ENCODE data around the gene ZNF823. TPM values are rescaled to one million over a fixed set of nuclear protein-coding genes. Genes with fewer than 3 reads are reported as not detected.

Gene ZNF823
- total and polyA plus RNA-seq, 2 donors (not counting 1 experiment from before 2014, with no cell fraction given), result 1.8 to 5.1 TPM

GRCh38 chr19:11749751-11750150 lies 11.0 kb upstream of the ZNF823 start:
- H3K4me1 ChIP-seq (ENCODE audit: control insufficient read depth in 2 of 2, insufficient read depth in 2 of 2, low read length in 2 of 2), result no peaks in the 10 kb centered on the region
- POLR2A ChIA-PET, result no interaction called here
- no peak overlapping the region for H3K4me2 ChIP-seq (replicated peaks; ENCODE audit: low read depth, low read length, poor library complexity, severe bottlenecking)
- CTCF ChIA-PET, result no interaction called here
- no peaks in the 10 kb centered on the region for H3K27me3 ChIP-seq (replicated peaks in 1 of 4; ENCODE audit: control extremely low read depth in 1 of 4, control insufficient read depth in 3 of 4, insufficient read depth in 4 of 4, low read length in 3 of 4)
- H3K79me2 ChIP-seq (ENCODE audit: control insufficient read depth, insufficient read depth, low read length), result no peaks in the 10 kb centered on the region
- H4K20me1 ChIP-seq (ENCODE audit: control insufficient read depth, insufficient read depth, low read length, poor library complexity, severe bottlenecking), result no peaks in the 10 kb centered on the region
- H3K9me3 ChIP-seq (ENCODE audit: control extremely low read depth in 1 of 3, control insufficient read depth in 2 of 3, insufficient read depth in 1 of 3, low read length in 2 of 3), result peaks cover 7 to 27% (median 17%) of the 10 kb centered on the region in 3 donors
- H3K27ac ChIP-seq (ENCODE audit: low read length in 2 of 2), result no peak overlapping the region
- intact Hi-C loops (cut with micrococcal nuclease), result no loop called here
- H3K4me3 ChIP-seq (ENCODE audit: control extremely low read depth in 1 of 5, extremely low read depth in 1 of 5, insufficient read depth in 1 of 5, low read depth in 2 of 5, low read length in 4 of 5), result no peak overlapping the region
- H3K9ac ChIP-seq (ENCODE audit: low read length), result no peak overlapping the region
- DNase-seq (no peak), ATAC-seq (ENCODE audit: low read depth) (no peak)
- Mint-ChIP-seq H3K27ac (no peak overlapping the region), H3K27me3 (peaks cover 22% of the 10 kb centered on the region), H3K4me1 (no peaks in the 10 kb centered on the region), H3K4me3 (no peak overlapping the region), H3K9me3 (ENCODE audit: insufficient read depth) (peaks cover 18% of the 10 kb centered on the region)
- H3K36me3 ChIP-seq (replicated peaks in 1 of 2; ENCODE audit: control extremely low read depth in 1 of 2, control insufficient read depth in 1 of 2, extremely low read depth in 1 of 2, insufficient read depth in 2 of 2, low read length in 1 of 2), result no peaks in the 10 kb centered on the region
- no CpG with 5 or more reads among the region's 2 CpGs for WGBS (ENCODE audit: insufficient coverage)
- TF ChIP-seq, protein P1, sequence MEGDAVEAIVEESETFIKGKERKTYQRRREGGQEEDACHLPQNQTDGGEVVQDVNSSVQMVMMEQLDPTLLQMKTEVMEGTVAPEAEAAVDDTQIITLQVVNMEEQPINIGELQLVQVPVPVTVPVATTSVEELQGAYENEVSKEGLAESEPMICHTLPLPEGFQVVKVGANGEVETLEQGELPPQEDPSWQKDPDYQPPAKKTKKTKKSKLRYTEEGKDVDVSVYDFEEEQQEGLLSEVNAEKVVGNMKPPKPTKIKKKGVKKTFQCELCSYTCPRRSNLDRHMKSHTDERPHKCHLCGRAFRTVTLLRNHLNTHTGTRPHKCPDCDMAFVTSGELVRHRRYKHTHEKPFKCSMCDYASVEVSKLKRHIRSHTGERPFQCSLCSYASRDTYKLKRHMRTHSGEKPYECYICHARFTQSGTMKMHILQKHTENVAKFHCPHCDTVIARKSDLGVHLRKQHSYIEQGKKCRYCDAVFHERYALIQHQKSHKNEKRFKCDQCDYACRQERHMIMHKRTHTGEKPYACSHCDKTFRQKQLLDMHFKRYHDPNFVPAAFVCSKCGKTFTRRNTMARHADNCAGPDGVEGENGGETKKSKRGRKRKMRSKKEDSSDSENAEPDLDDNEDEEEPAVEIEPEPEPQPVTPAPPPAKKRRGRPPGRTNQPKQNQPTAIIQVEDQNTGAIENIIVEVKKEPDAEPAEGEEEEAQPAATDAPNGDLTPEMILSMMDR (IDR thresholded peaks at IDR 0.05), result no peak
- no peak for TF ChIP-seq EZH2 (IDR thresholded peaks at IDR 0.05; ENCODE audit: borderline replicate concordance, insufficient read depth, low read depth, low read length, poor library complexity, severe bottlenecking)
- H2AFZ ChIP-seq (ENCODE audit: insufficient read depth, low read depth, low read length, poor library complexity, severe bottlenecking), result no peak overlapping the region

DNA sequence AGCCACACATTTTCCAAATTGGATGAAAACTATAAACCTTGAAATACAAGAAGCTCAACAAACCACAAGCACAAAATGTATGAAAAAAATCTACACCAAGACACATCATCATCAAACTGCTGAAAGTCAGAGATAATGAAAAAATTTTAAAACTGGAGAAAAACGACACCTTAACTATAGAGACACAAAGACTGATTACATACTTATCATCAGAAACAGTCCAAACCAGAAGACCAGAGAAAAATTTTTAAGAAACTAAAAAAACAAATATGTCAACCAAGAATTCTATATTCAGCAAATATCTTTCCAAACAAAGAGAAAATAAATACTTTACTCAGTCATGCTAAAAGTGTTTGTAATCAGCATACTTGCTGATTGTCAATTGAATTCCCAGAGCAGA lies 8.5 kb upstream of the ZNF823 start:
- Histone ChIP-seq H3K79me2 (ENCODE audit: control insufficient read depth, insufficient read depth, low read length) (no peaks in the 10 kb centered on the region), H3K4me2 (replicated peaks; ENCODE audit: low read depth, low read length, poor library complexity, severe bottlenecking) (no peak overlapping the region), H3K36me3 (replicated peaks in 1 of 2; ENCODE audit: control extremely low read depth in 1 of 2, control insufficient read depth in 1 of 2, extremely low read depth in 1 of 2, insufficient read depth in 2 of 2, low read length in 1 of 2) (no peaks in the 10 kb centered on the region), H4K20me1 (ENCODE audit: control insufficient read depth, insufficient read depth, low read length, poor library complexity, severe bottlenecking) (no peaks in the 10 kb centered on the region), H2AFZ (ENCODE audit: insufficient read depth, low read depth, low read length, poor library complexity, severe bottlenecking) (no peak overlapping the region), H3K4me1 (ENCODE audit: control insufficient read depth in 2 of 2, insufficient read depth in 2 of 2, low read length in 2 of 2) (no peaks in the 10 kb centered on the region), H3K9ac (ENCODE audit: low read length) (no peak overlapping the region), H3K27me3 (replicated peaks in 1 of 4; ENCODE audit: control extremely low read depth in 1 of 4, control insufficient read depth in 3 of 4, insufficient read depth in 4 of 4, low read length in 3 of 4) (no peaks in the 10 kb centered on the region), H3K9me3 (ENCODE audit: control extremely low read depth in 1 of 3, control insufficient read depth in 2 of 3, insufficient read depth in 1 of 3, low read length in 2 of 3) (peaks cover 7 to 23% (median 17%) of the 10 kb centered on the region in 3 donors), H3K27ac (ENCODE audit: low read length in 2 of 2) (no peak overlapping the region), H3K4me3 (ENCODE audit: control extremely low read depth in 1 of 5, extremely low read depth in 1 of 5, insufficient read depth in 1 of 5, low read depth in 2 of 5, low read length in 4 of 5) (no peak overlapping the region)
- no peak overlapping the region for H3K4me3 Mint-ChIP-seq
- intact Hi-C loops (cut with micrococcal nuclease), result no loop called here
- TF ChIP-seq, protein P1 (IDR thresholded peaks at IDR 0.05), result no peak
- no peak for TF ChIP-seq EZH2 (IDR thresholded peaks at IDR 0.05; ENCODE audit: borderline replicate concordance, insufficient read depth, low read depth, low read length, poor library complexity, severe bottlenecking)
- peaks cover 11% of the 10 kb centered on the region for H3K27me3 Mint-ChIP-seq
- H3K9me3 Mint-ChIP-seq (ENCODE audit: insufficient read depth), result peaks cover 13% of the 10 kb centered on the region
- DNase-seq, result no peak
- ChIA-PET CTCF (interaction anchor here (0.7 kb wide), 1 partner anchor 193 kb away, joined by 4 read pairs; no protein-coding TSS in a partner anchor), POLR2A (interaction anchor here (0.7 kb wide), 1 partner anchor 1323 kb away, joined by 3 read pairs; no protein-coding TSS in a partner anchor)
- no peak overlapping the region for H3K27ac Mint-ChIP-seq
- no CpG with 5 or more reads among the region's 1 CpG for WGBS (ENCODE audit: insufficient coverage)
- H3K4me1 Mint-ChIP-seq, result no peaks in the 10 kb centered on the region
- no peak for ATAC-seq (ENCODE audit: low read depth)

Measured in B cell (primary cell).